CD14-positive monocyte (primary cell): ENCODE data around the gene TIGD3. TPM values are rescaled to one million over a fixed set of nuclear protein-coding genes. Genes with fewer than 3 reads are reported as not detected.

Experiments
- DNase-seq, 3 donors: peaks; one replicate each; pipeline ENCODE4 v3.0.0-alpha.2; 2011 to 2022
- H2AFZ ChIP-seq: 2 replicates; pipeline ENCODE4 v1.6.0; 2012; ENCODE audit warnings: mild to moderate bottlenecking, low read depth, low read length, inconsistent platforms; ENCODE audit not compliant: insufficient read depth, poor library complexity, severe bottlenecking
- H3K27ac ChIP-seq, 2 donors: 1 replicate in 1 of 2; 2 replicates in 1 of 2; pipeline ENCODE4 v1.5.1; 2012 to 2013; ENCODE audit warnings: low read length in 2 of 2, control low read depth in 1 of 2, inconsistent platforms in 1 of 2, low read depth in 1 of 2, mild to moderate bottlenecking in 1 of 2
- H3K27me3 ChIP-seq, 2 donors: one replicate each; pipeline versions ENCODE4 v1.6.0 to v1.6.1; 2011 to 2013; ENCODE audit warnings: low read length in 2 of 2; ENCODE audit not compliant: control insufficient read depth in 2 of 2, insufficient read depth in 2 of 2
- H3K36me3 ChIP-seq, 2 donors: replicated peaks in 1 of 2; 1 replicate in 1 of 2; 2 replicates in 1 of 2; pipeline versions ENCODE4 v1.5.1 to v1.6.1; 2012 to 2013; ENCODE audit warnings: low read length in 2 of 2, control low read depth in 1 of 2, inconsistent platforms in 1 of 2, mild to moderate bottlenecking in 1 of 2; ENCODE audit not compliant: insufficient read depth in 2 of 2, control insufficient read depth in 1 of 2
- H3K4me1 ChIP-seq, 2 donors: 1 replicate in 1 of 2; 2 replicates in 1 of 2; pipeline versions ENCODE4 v1.5.1 to v1.6.1; 2012 to 2013; ENCODE audit warnings: low read length in 2 of 2, control low read depth in 1 of 2, inconsistent platforms in 1 of 2, mild to moderate bottlenecking in 1 of 2, moderate library complexity in 1 of 2; ENCODE audit not compliant: insufficient read depth in 2 of 2, control insufficient read depth in 1 of 2
- H3K4me2 ChIP-seq: replicated peaks from 2 replicates; pipeline ENCODE3; 2012; ENCODE audit warnings: low read length, moderate library complexity, mild to moderate bottlenecking; ENCODE audit not compliant: poor library complexity, severe bottlenecking; ENCODE audit errors: extremely low read depth
- H3K4me3 ChIP-seq, 3 experiments: fragments of 200-600 bp in 1 of 3; sonication (generic) in 1 of 3; replicated peaks in 1 of 3; 1 replicate in 2 of 3; 2 replicates in 1 of 3; pipeline ENCODE4 v1.5.1; 2011 to 2013; ENCODE audit warnings: low read length in 3 of 3, mild to moderate bottlenecking in 3 of 3, control low read depth in 2 of 3, low read depth in 2 of 3, inconsistent platforms in 1 of 3, moderate library complexity in 1 of 3
- H3K79me2 ChIP-seq: 2 replicates; pipeline ENCODE4 v1.6.0; 2012; ENCODE audit warnings: mild to moderate bottlenecking, control low read depth, inconsistent platforms, low read length, moderate library complexity; ENCODE audit not compliant: insufficient read depth
- H3K9ac ChIP-seq: 2 replicates; pipeline ENCODE4 v1.6.0; 2017; ENCODE audit warnings: low read length, mild to moderate bottlenecking; ENCODE audit not compliant: insufficient read depth, poor library complexity, severe bottlenecking
- H3K9me3 ChIP-seq, 2 donors: replicated peaks in 1 of 2; 1 replicate in 1 of 2; 2 replicates in 1 of 2; pipeline versions ENCODE4 v1.5.1 to v1.6.1; 2012 to 2013; ENCODE audit warnings: low read length in 2 of 2, control low read depth in 1 of 2; ENCODE audit not compliant: control insufficient read depth in 1 of 2, insufficient read depth in 1 of 2
- H4K20me1 ChIP-seq: 2 replicates; pipeline ENCODE4 v1.6.0; 2012; ENCODE audit warnings: mild to moderate bottlenecking, low read length, control low read depth, moderate library complexity; ENCODE audit not compliant: insufficient read depth
- H3K27ac Mint-ChIP-seq, 7 donors: one replicate each; pipeline ENCODE4 v1.8.0; 2020; ENCODE audit warnings: mild to moderate bottlenecking in 7 of 7, mixed read lengths in 7 of 7, moderate library complexity in 6 of 7, inconsistent platforms in 2 of 7
- H3K27me3 Mint-ChIP-seq, 3 donors: one replicate each; pipeline ENCODE4 v1.8.0; 2021 to 2022; ENCODE audit warnings: low read depth in 3 of 3, mild to moderate bottlenecking in 3 of 3, mixed read lengths in 3 of 3, moderate library complexity in 3 of 3, inconsistent platforms in 1 of 3
- H3K36me3 Mint-ChIP-seq, 2 donors: one replicate each; pipeline ENCODE4 v1.8.0; 2020; ENCODE audit warnings: mixed read lengths in 2 of 2, inconsistent platforms in 1 of 2, mild to moderate bottlenecking in 1 of 2
- H3K4me1 Mint-ChIP-seq: one replicate; pipeline ENCODE4 v1.8.0; 2020; ENCODE audit warnings: mild to moderate bottlenecking, mixed read lengths
- H3K4me3 Mint-ChIP-seq, 2 donors: one replicate each; pipeline ENCODE4 v1.8.0; 2020; ENCODE audit warnings: mild to moderate bottlenecking in 2 of 2, mixed read lengths in 2 of 2, moderate library complexity in 1 of 2
- H3K9me3 Mint-ChIP-seq, 7 donors: one replicate each; pipeline ENCODE4 v1.8.0; 2020 to 2022; ENCODE audit warnings: mixed read lengths in 7 of 7, mild to moderate bottlenecking in 6 of 7, moderate library complexity in 6 of 7, inconsistent platforms in 2 of 7
- WGBS: methylation state at CpG from one replicate; pipeline ENCODE4 v1.1.5; 2013; ENCODE audit warnings: missing lambda C conversion rate; ENCODE audit not compliant: insufficient coverage; 5-methylcytosine and 5-hydroxymethylcytosine counted together
- intact Hi-C, 2 donors: fragments of 100-400 bp; cut with micrococcal nuclease; formaldehyde crosslinking; loops; one replicate each; pipeline versions ENCODE4 v1.15.0 to v1.15.1; 2023
- polyA plus RNA-seq, 3 donors: library from polyadenylated mRNA; depleted of rRNA in 1 of 3; unstranded in 2 of 3; stranded (reverse) in 1 of 3; fragments of 300-500 nt in 2 of 3; fragments of >200 nt in 1 of 3; fragmentation: Illumina TruSeq in 2 of 3; gene quantifications; 1 replicate in 2 of 3; 2 replicates in 1 of 3; pipeline ENCODE4 v1.2.3, GENCODE V29; 2012 to 2021
- TF ChIP-seq, protein P1 (sequence below): fragments of 200-600 bp; IDR thresholded peaks from one replicate; pipeline ENCODE4 v1.8.0; 2022; ENCODE audit warnings: antibody characterized with exemption, mild to moderate bottlenecking

The TIGD3 gene
- polyA plus RNA-seq, 3 donors, result 1.7 to 3.7 (median 2.8) TPM

DNA sequence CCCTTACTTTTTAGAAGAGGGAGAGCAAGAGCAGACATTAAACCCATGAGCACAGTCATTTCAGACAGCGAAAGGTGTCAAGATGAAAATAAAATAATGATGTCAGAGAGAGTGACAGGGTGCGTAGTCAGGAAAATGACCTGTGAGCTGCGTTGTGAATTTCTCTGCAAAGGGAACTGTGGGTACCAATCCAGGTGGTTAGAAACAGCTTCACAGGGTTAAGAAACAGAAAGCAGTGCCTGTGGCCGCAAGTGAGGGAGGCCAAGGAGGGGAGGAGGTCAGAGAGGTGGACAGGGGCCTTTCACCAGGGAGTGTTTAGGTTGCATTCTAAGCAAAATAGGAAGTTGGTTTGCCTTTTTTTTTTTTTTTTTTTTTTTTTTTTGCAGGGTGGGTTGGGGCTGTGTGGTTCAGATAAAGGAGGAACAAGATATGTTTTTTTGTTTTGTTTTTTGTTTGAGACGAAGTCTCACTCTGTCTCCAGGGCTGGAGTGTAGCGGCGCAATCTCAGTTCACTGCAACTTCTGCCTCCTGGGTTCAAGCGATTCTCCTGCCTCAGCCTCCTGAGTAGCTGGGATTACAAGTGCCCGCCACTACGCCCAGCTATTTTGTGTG, 7.9 kb downstream of the TIGD3 start:
- 15% methylated on average over 7 of the region's 10 CpGs for WGBS
- H3K4me1 Mint-ChIP-seq, result peaks cover 24% of the 10 kb centered on the region
- DNase-seq, result peak; percentile 61 to 73 (median 68)
- peak overlapping the region; percentile 45 for H2AFZ ChIP-seq
- no peaks in the 10 kb centered on the region for H3K9me3 ChIP-seq
- H3K9me3 Mint-ChIP-seq, result no peaks in the 10 kb centered on the region
- H3K27me3 Mint-ChIP-seq, result peaks cover 0 to 5% (median 0%) of the 10 kb centered on the region in 3 donors
- peak overlapping the region; percentile 55 for H3K4me2 ChIP-seq
- peak overlapping the region; percentile 69 to 83 for H3K4me3 Mint-ChIP-seq
- no peaks in the 10 kb centered on the region for H3K36me3 Mint-ChIP-seq
- no peaks in the 10 kb centered on the region for H4K20me1 ChIP-seq
- H3K27ac Mint-ChIP-seq, result peak overlapping the region; percentile 91 to 98 (median 97)
- H3K79me2 ChIP-seq, result no peaks in the 10 kb centered on the region
- H3K9ac ChIP-seq, result peak overlapping the region; percentile 47
- H3K36me3 ChIP-seq, result no peaks in the 10 kb centered on the region
- H3K4me3 ChIP-seq, result peak overlapping the region in 1 of 3 experiments; percentile 56
- peak overlapping the region; percentile 83 to 84 for H3K27ac ChIP-seq
- peaks cover 30 to 31% of the 10 kb centered on the region in 2 donors for H3K4me1 ChIP-seq
- TF ChIP-seq, protein P1, sequence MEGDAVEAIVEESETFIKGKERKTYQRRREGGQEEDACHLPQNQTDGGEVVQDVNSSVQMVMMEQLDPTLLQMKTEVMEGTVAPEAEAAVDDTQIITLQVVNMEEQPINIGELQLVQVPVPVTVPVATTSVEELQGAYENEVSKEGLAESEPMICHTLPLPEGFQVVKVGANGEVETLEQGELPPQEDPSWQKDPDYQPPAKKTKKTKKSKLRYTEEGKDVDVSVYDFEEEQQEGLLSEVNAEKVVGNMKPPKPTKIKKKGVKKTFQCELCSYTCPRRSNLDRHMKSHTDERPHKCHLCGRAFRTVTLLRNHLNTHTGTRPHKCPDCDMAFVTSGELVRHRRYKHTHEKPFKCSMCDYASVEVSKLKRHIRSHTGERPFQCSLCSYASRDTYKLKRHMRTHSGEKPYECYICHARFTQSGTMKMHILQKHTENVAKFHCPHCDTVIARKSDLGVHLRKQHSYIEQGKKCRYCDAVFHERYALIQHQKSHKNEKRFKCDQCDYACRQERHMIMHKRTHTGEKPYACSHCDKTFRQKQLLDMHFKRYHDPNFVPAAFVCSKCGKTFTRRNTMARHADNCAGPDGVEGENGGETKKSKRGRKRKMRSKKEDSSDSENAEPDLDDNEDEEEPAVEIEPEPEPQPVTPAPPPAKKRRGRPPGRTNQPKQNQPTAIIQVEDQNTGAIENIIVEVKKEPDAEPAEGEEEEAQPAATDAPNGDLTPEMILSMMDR, result no peak
- intact Hi-C loops, result loop anchor here in 1 of 2 donors (10.0 kb wide), 2 partner anchors 52 to 82 kb away; no protein-coding TSS in a partner anchor
- H3K27me3 ChIP-seq, result peaks cover 0 to under 1% of the 10 kb centered on the region in 2 donors

DNA sequence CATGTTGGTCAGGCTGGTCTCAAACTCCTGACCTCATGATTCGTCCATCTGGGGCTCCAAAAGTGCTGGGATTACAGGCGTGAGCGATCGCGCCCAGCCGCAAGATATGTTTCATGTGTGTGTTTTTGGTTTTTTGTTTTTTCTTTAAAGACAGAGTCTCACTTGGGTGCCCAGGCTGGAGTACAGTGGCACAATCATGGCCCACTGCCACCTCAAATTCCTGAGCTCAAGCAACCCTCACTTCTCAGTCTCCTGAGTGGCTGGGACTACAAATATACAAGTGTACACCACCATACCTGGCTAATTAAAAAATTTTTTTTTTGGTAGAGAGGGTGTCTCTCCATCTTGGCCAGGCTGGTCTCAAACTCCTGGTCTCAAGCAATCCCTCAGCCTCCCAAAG, 8.4 kb downstream of the TIGD3 start:
- Histone ChIP-seq H3K27ac (peak overlapping the region; percentile 83 to 84), H3K27me3 (no peaks in the 10 kb centered on the region), H3K79me2 (no peaks in the 10 kb centered on the region), H3K36me3 (no peaks in the 10 kb centered on the region), H3K4me1 (peaks cover 30 to 31% of the 10 kb centered on the region in 2 donors), H3K4me2 (peak overlapping the region; percentile 55), H3K4me3 (peak overlapping the region in 1 of 3 experiments; percentile 56), H2AFZ (peak overlapping the region; percentile 45), H3K9me3 (no peaks in the 10 kb centered on the region), H4K20me1 (no peaks in the 10 kb centered on the region), H3K9ac (peak overlapping the region; percentile 47)
- Mint-ChIP-seq H3K36me3 (no peaks in the 10 kb centered on the region), H3K27ac (peak overlapping the region; percentile 91 to 98 (median 97)), H3K9me3 (no peaks in the 10 kb centered on the region), H3K4me3 (peak overlapping the region; percentile 69 to 83), H3K27me3 (peaks cover 0 to 4% (median 0%) of the 10 kb centered on the region in 3 donors), H3K4me1 (peaks cover 24% of the 10 kb centered on the region)
- WGBS, result 14% methylated on average over 1 of the region's 6 CpGs
- no peak for DNase-seq
- intact Hi-C loops, result loop anchor here in 1 of 2 donors (10.0 kb wide), 2 partner anchors 52 to 82 kb away; no protein-coding TSS in a partner anchor
- TF ChIP-seq, protein P1, result no peak
